NCI-H1105 treated with DMSO at 0.1 percent for 48 hours (cell line): ENCODE measurements around the gene RBP7.

Experiments
- DNase-seq: peaks from one replicate; lab custom pipeline; 2025; lab: John Stamatoyannopoulos, UW

Gene RBP7

DNA sequence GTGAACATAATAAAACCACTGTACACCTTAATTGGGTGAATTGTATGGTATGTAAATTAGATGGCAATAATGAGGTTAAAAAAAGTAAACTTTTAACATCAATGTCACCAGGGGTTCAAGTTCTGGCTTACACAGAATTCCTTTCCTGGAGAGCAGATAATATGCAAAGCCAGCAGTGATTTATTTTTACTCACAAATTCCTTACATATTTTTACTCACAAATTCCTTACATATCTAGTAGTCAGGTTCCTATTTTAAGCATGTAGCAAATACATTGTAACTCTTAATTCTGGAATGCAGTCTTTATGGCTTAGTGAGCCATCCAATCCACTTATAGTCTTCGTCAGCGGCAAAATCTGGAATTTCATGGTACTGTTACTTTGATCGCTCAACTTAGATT lies 34.4 kb downstream of the RBP7 start:
- no peak for DNase-seq

GRCh38 chr1:10032590-10033358 lies 35.7 kb downstream of the RBP7 start, which contains the start of gene UBE4B:
Gene UBE4B, plus strand, starts transcription at chr1:10032958. Its CDS starts 713 bp downstream, at chr1:10033671.
- peak; percentile 98 for DNase-seq

DNA sequence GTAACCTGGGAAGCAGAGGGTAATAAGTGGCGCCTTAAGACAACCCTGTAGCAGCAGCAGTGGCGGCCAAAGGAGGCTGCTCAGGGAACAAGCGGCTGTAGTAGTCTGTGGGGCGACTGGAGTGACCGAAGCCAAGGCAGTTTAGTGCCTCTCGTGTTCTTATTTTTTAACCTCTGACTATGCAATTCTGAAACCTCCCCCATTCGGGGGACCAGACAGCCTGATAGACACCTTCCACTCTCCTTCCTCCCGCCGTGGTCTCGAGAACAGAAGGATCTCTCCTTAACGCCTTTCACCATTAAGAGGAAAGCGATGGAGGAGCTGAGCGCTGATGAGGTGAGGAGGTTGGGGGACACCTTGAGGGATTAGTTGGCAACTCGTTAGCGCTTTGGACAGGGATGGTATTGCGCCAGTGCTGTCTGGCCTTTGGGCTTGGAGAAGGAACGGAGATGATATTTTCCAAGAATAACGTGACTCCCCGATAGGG lies 36.4 kb downstream of the RBP7 start:
- DNase-seq, result peak; percentile 57

- DNase-seq, result no peak
These were observed 45.7 kb downstream of the RBP7 start for GRCh38 chr1:10042746-10043145.

DNA sequence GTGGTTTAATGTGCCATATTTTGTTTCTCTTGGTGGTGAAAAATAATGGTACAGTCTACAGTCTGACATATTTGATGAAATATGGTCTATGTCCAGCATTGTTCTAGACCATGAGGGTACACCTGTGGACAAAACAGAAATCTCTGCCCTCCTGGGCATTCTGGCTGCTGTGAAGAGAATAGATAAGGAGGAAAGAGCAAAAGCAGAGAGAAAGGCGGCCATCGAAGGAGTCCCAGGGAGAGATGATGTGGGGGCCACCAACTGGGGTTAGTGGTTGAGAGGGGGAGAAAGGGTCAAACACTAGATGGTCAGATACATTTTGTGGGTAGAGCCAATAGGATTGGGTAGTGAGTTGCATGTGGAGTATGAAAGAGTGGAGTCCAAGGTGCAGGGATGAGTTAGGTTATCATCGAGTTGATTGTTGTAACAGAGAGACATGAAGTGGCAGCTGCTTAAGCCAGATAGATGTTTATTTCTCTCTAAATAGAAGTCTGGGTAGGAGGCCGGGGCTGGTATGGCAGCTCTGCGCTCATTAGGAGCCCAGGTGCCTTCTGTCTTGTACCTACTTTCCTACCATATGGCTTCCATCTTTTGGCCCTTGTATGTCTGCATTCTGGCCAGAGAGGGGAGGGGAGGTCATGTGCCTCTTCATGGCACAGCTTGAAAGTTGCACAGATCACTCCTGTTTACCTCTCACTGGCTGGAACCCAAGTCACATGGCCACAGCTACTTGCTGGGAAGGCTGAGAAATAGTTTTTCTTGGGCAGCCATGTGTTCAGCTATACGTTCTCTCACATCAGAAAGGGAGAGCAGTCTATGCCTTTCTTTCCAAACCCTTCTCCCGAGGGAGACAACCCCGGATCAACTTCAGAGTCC lies 48.7 kb downstream of the RBP7 start:
- DNase-seq, result no peak

DNA sequence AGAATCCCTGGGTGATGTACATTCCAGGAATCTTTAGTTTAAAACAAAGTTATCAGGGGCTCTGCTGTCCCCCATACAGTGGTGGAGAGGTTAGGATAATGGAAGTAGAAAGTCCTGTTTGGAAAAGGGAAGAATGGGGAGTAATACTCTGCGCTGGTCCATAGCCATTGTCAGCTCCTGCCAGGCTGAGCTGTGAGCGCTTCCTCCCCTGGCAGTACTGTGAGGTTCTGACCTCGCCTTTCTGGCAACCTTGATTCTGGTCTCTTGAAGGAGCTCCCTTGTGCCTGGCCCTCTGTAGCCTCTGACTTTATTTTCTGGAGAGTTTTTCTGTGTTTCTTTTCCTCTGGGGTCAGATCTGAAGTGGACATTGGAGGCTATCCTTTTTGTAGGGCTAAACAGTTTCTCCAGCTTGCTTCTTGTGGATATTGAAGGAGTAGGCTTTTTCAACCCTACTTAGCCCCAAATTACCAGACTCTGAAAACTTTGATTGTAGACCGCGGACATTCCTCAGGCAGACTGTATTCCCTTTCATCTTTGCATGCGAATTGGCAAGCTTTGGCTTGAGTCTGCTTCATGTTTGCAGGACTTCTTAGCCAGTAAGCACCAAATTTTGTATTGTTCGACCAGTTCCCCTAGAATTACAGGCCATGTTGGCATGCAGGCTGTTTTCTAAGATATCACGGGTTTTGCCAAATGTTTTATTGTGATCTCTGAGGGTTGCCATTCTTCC lies 49.5 kb downstream of the RBP7 start:
- no peak for DNase-seq

- DNase-seq, result no peak
These were observed 51.6 kb downstream of the RBP7 start for GRCh38 chr1:10048601-10049000.

DNA sequence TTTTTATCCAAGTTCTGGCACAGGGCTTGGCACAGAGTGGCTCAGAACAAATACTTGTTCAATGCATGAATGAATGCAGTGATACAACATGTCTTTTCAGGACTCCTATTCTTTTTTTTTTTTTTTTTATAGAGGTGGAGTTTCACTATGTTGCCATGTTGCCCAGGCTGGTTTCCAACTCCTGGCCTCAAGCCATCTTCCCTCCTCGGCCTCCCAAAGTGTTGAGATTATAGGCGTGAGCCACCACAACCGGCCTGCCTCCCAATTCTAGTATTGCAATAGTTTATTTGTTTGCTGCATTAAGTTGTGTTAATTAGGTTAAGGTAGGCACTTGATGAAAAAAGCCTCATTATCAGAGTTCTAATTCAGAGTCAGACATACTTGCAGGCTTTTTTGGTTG lies 53.6 kb downstream of the RBP7 start:
- no peak for DNase-seq

DNA sequence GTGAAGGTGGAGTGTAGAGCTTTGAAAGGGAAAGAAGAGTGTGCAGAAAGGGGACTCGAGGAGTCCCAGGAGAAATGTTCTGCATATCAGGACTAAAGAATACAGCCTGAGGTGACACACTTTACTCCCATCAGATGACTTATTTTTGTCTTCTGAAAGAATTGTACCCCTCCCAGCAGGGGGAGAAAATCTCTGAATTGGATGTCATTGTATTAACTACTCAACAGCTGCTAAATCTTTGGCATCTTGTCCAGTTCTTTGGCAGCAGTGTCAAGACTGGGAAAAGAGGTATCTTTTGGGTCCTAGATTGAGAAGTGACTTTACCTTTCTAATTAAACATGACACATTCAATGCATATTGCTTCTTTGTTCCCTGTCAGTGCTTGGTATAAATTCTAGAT lies 54.6 kb downstream of the RBP7 start:
- DNase-seq, result no peak

DNA sequence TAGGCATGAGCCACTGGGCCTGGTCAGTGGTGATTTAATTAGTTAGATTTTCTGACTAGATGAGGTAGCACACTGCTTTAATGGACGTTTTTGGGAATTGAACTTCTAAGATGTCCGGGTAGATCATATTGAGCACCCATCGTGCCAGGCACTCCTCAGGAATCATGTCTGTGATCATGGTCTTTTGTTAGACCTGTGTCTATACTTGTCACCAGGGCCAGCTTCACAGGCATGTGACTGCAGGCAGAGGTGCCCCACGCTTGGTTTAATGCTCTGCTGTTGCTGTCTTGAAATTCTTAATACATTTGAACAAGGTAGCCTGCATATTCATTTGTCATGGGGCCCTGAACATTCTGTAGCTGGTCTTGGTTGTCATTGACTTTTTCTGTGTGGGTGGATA lies 55.3 kb downstream of the RBP7 start:
- no peak for DNase-seq

DNA sequence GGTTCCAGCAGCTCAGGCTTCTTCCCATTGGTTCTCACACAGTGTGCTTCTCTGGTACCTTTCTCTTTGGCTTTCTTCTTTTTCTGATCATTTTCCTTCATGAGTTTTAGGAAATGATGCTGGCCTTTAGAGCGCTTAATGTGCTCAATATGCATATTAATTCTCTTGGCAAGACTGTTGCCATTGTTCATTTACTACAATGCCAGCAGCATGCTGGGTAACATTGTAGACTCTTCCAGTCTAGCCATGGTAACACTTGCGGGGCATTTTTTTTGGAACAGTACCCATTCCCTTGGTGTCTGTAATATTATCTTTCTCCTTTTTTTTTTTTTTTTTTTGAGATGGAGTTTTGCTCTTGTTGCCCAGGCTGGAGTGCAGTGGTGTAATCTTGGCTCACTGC lies 57.4 kb downstream of the RBP7 start:
- DNase-seq, result no peak

DNA sequence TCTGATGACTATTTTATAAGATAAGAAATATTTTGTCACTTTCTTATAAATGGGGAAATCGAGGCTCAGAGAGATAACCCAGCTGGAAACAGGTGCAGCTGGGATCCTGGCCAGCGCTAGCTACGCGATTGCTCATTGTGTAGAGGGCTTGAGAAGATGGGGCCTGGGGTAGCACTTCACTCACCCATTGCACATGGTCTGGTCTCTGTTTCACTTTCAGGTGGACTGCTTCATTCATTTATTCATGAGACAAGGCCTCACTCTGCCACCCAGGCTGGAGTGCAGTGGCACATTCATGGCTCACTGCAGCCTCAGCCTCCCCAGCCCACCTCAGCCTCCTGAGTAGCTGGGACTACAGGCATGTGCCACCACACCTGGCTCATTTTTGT lies 59.6 kb downstream of the RBP7 start:
- DNase-seq, result no peak

DNA sequence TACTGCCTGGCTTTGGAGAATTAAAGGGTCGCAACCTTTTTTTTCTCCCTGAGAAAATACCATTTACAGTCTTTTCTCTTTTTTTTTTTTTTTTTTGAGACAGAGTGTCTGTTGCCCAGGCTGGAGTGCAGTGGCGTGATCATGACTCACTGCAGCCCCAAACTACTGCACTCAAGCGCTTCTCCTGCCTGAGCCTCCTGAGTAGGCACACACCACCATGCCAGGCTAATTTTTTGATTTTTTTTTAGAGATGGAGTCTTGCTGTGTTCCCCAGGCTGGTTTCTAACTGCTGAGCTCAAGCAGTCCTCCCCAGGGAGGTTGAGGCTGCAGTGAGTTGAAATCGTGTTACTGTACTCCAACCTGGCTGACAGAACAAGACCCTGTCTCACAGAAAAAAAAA lies 60.3 kb downstream of the RBP7 start:
- DNase-seq, result no peak

- no peak for DNase-seq
These were observed 60.8 kb downstream of the RBP7 start for GRCh38 chr1:10057796-10058195.

DNA sequence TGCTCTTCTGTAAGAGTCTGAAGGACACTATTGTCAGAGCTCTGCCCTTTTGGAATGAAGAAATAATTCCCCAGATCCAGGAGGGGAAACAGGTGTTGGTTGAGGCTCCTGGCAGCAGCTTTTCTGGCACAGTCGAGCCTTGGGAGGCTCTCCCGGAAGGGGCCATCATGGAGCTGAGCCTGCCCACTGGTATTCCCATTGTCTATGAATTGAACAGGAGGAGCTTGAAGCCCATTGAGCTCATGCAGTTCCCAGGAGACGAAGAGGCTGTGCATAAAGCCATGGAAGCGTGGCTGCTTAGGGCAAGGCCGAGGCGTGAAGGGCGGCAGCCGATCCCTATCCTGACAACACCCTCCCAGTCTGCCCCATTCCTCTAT lies 62.3 kb downstream of the RBP7 start:
- DNase-seq, result no peak

DNA sequence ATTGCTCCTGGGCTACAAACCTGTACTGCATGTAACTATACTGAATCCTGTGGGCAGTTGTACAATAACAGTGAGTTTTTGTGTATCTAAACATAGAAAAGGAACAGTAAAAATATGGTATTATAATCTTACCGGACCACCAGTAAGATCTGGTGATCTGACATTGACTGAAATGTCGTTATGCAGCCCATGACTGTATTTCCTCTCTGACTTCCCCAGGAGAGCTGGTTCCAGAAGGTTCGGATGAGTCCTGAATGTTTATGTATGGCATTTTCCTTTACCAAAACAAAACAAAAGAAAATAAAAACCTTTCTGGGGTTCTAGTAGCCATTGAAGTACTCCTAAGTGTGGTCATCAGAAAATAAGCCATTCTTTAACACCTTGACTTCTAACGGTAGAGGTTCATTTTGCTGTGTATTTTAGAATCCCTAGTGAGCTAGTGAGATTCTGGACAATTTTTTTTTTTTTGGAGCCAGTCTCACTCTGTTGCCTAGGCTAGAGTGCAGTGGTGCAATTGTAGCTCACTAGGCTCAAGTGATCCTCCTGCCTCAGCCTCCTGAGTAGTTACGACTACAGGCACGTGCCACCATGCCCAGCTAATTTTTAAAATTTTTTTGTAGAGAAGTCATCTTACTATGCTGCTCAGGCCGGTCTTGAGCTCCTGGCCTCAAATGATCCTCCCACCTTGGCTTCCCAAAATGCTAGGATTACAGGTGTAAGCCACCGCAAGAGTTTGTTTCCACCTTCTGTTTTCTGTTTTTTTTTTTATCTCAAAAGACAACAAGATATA lies 63.5 kb downstream of the RBP7 start:
- DNase-seq, result no peak

- no peak for DNase-seq
These were observed 64.2 kb downstream of the RBP7 start for GRCh38 chr1:10061276-10061675.

- DNase-seq, result no peak
These were observed 66.8 kb downstream of the RBP7 start for GRCh38 chr1:10063878-10064277.

GRCh38 chr1:10064416-10065343 lies 67.7 kb downstream of the RBP7 start:
- no peak for DNase-seq

DNA sequence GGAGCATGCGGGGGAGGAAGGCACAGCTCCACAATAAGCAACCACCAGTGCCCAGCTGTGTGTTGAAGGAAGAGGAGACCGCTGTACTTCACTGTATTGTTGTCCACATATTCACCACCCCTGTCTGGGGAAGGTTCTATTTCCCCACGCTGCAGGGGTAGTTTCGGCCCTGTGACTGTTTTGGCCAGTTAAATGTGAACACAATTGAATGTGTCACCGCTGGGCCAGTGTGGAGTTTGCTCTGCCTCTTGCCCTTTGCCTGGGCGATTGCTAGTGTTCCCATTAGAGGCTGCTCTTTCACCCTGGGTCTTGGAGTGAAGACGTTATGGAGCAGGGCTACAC lies 68.3 kb downstream of the RBP7 start:
- no peak for DNase-seq
